Tibial nerve (tissue), 4 donors: ENCODE measurements around the gene FDXR. TPM values are rescaled to one million over a fixed set of nuclear protein-coding genes. Genes with fewer than 3 reads are reported as not detected.

Source experiments
- DNase-seq, 2 donors: peaks; one replicate each; pipeline ENCODE4 v3.0.0-alpha.2; 2019; ENCODE audit warnings: low spot score in 2 of 2
- H3K27ac ChIP-seq, 4 donors: fragments of 200-600 bp; sonication (generic) in 3 of 4; one replicate each; pipeline ENCODE4 v1.5.1; 2017 to 2019; ENCODE audit warnings: mild to moderate bottlenecking in 1 of 4
- H3K27me3 ChIP-seq, 2 donors: fragments of 200-600 bp; sonication (generic) in 1 of 2; one replicate each; pipeline versions ENCODE4 v1.5.1 to v1.6.0; 2017 to 2019
- H3K36me3 ChIP-seq, 3 donors: fragments of 200-600 bp; sonication (generic); one replicate each; pipeline ENCODE4 v1.5.1; 2018 to 2019
- H3K4me1 ChIP-seq, 4 donors: fragments of 200-600 bp; sonication (generic) in 3 of 4; one replicate each; pipeline ENCODE4 v1.5.1; 2017 to 2019
- H3K4me3 ChIP-seq, 4 donors: fragments of 200-600 bp; sonication (generic) in 3 of 4; one replicate each; pipeline ENCODE4 v1.5.1; 2017 to 2019; ENCODE audit warnings: mild to moderate bottlenecking in 1 of 4, moderate library complexity in 1 of 4
- H3K9me3 ChIP-seq, 4 donors: fragments of 200-600 bp; sonication (generic) in 3 of 4; one replicate each; pipeline ENCODE4 v1.5.1; 2017 to 2019
- EP300 ChIP-seq, 2 donors: sonication (generic); formaldehyde crosslinking; IDR thresholded peaks; one replicate each; pipeline ENCODE4 v1.6.1; 2017; ENCODE audit warnings: antibody characterized with exemption in 2 of 2, mild to moderate bottlenecking in 1 of 2
- POLR2A ChIP-seq, 2 donors: fragments of 450-650 bp; IDR thresholded peaks; one replicate each; pipeline ENCODE4 v1.6.1; 2017; ENCODE audit warnings: antibody characterized with exemption in 2 of 2, mild to moderate bottlenecking in 2 of 2, moderate library complexity in 2 of 2
- WGBS, 2 donors: methylation state at CpG; one replicate each; pipeline ENCODE4 v1.1.5; 2018; 5-methylcytosine and 5-hydroxymethylcytosine counted together
- total RNA-seq, 4 donors: library from RNA; depleted of rRNA; stranded (reverse); fragments of >200 nt; gene quantifications; one replicate each; pipeline ENCODE4 v1.1.0, GENCODE V29; 2016
- TF ChIP-seq, protein P1 (sequence below), 5 experiments: fragments of 200-600 bp in 3 of 5; fragments of 450-650 bp in 2 of 5; sonication (generic) in 3 of 5; IDR thresholded peaks; one replicate each; pipeline ENCODE4 v1.5.1; 2016 to 2019; ENCODE audit warnings: antibody characterized with exemption in 5 of 5, mild to moderate bottlenecking in 3 of 5, moderate library complexity in 2 of 5

FDXR gene
- total RNA-seq, 4 donors from 2014 or later, result 3.9 to 12.1 (median 8.8) TPM

DNA sequence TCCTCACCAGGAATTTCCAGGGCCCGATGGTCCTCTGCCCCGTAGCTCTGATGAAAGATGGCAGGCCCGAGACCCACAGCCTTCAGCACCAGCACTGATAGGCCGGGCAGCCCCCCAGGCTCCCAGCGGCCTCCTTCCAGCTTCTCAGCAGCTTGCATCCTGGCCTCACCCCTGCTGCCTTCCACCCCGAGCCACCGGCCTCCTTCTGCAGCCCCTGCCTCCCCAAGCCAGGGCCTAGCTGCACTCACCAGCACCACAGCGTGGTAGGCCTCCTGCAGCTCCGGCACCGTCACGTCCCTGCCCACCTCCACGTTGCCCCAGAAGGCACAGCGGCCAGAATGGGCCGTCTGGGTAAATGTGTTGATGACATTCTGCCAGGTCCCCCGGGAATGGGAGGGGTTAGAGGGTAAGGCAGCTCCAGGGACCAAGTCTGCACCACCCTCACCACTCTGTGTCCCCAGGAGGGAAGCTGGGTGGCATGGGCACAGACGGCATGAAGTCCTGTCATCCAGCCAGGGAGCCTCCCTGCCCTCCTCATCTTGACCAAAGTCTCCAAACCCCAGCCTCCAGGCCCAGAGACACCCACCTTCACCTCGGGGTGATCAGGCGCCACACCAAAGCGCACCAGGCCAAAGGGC is 6.5 kb downstream of the FDXR start:
- Histone ChIP-seq H3K36me3 (peaks cover 0 to 17% (median 0%) of the 10 kb centered on the region in 3 donors), H3K9me3 (no peaks in the 10 kb centered on the region), H3K4me3 (no peak overlapping the region), H3K27me3 (peaks cover 0 to 4% of the 10 kb centered on the region in 2 donors), H3K4me1 (peaks cover 0 to 19% (median 3%) of the 10 kb centered on the region in 4 donors), H3K27ac (no peak overlapping the region)
- WGBS, 2 donors, result 71 to 89% methylated on average over 14 to 17 of the region's 19 CpGs
- DNase-seq, result no peak
- TF ChIP-seq, protein P1, sequence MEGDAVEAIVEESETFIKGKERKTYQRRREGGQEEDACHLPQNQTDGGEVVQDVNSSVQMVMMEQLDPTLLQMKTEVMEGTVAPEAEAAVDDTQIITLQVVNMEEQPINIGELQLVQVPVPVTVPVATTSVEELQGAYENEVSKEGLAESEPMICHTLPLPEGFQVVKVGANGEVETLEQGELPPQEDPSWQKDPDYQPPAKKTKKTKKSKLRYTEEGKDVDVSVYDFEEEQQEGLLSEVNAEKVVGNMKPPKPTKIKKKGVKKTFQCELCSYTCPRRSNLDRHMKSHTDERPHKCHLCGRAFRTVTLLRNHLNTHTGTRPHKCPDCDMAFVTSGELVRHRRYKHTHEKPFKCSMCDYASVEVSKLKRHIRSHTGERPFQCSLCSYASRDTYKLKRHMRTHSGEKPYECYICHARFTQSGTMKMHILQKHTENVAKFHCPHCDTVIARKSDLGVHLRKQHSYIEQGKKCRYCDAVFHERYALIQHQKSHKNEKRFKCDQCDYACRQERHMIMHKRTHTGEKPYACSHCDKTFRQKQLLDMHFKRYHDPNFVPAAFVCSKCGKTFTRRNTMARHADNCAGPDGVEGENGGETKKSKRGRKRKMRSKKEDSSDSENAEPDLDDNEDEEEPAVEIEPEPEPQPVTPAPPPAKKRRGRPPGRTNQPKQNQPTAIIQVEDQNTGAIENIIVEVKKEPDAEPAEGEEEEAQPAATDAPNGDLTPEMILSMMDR (IDR thresholded peaks at IDR 0.05), result no peak
- TF ChIP-seq EP300 (IDR thresholded peaks at IDR 0.05) (no peak), POLR2A (IDR thresholded peaks at IDR 0.05) (no peak)

DNA sequence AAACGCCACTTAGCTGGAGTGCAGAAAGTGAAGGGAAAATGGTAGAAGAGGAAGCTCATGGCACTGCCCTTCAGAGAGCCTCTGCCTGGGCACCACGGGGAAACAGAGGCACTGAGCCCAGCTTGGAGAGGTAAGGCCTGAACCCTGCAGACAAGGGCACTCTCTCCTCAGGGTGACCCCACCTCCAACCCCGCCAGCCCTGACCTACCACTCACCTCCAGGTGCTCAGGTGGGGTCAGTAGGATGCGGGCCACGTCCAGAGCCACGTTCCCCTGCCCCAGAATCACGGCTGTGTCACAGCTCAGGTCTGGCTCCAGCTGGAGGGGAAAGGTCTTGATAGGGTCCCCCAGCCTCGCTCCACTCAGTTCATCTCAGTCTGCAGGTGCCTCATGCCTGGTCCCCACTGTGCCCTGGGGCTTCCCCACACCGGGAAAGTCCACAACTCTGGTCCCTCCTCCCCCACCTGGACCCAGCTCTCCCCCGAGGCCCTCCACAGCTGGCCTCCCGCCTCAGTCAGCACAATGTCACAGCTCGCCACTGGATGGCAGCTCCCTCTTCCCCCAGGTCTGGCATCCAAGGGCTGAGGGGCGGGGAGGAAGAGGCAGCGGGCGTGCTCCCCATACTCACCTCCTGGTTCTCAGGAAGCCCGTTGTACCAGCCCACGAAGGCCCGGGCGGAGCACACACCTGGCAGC is 7.1 kb downstream of the FDXR start:
- TF ChIP-seq, protein P1 (IDR thresholded peaks at IDR 0.05), result no peak
- TF ChIP-seq EP300 (IDR thresholded peaks at IDR 0.05) (no peak), POLR2A (IDR thresholded peaks at IDR 0.05) (no peak)
- no peaks in the 10 kb centered on the region for H3K9me3 ChIP-seq
- no peak for DNase-seq
- H3K36me3 ChIP-seq, result peaks cover 0 to 17% (median 0%) of the 10 kb centered on the region in 3 donors
- 73 to 78% methylated on average over 18 to 19 of the region's 19 CpGs for WGBS, 2 donors
- peaks cover 0 to 11% of the 10 kb centered on the region in 2 donors for H3K27me3 ChIP-seq
- no peak overlapping the region for H3K27ac ChIP-seq
- peaks cover 0 to 24% (median 10%) of the 10 kb centered on the region in 4 donors for H3K4me1 ChIP-seq
- H3K4me3 ChIP-seq, result no peak overlapping the region

DNA sequence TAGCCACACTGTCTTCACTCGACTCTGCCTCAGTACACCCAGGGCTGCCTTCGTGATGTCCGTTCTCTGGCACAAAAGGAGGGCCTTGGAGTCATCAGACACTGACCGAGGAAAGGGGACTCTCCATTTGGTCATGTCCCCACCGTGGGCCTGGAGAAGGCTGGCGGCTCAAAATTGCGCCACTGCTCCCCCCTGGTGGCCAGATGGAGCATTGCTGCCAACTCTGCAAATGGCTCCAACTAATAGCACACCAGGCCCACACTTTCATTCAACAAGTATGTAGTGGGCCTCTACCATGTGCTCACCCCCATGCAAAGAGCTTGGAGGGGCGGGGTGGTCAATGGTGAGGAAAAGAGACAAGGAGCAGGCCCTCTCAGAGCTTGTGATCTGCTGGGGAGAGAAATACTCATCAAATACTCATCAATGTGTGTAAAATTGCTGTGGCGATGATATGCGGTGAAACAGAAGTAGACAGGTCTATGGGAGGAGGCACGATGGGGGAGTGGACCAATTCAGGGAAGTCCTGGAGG is 7.9 kb downstream of the FDXR start:
- WGBS, 2 donors, result 23 to 58% methylated on average over 4 to 11 of the region's 11 CpGs
- H3K4me3 ChIP-seq, result no peak overlapping the region
- H3K36me3 ChIP-seq, result peaks cover 0 to 17% (median 0%) of the 10 kb centered on the region in 3 donors
- TF ChIP-seq, protein P1 (IDR thresholded peaks at IDR 0.05), result peak; percentile 92 to 97 (median 97)
- no peak for TF ChIP-seq POLR2A (IDR thresholded peaks at IDR 0.05)
- H3K4me1 ChIP-seq, result peaks cover 0 to 31% (median 17%) of the 10 kb centered on the region in 4 donors
- H3K9me3 ChIP-seq, result no peaks in the 10 kb centered on the region
- peak; percentile 74 to 88 for DNase-seq
- H3K27me3 ChIP-seq, result peaks cover 0 to 18% of the 10 kb centered on the region in 2 donors
- H3K27ac ChIP-seq, result no peak overlapping the region

DNA sequence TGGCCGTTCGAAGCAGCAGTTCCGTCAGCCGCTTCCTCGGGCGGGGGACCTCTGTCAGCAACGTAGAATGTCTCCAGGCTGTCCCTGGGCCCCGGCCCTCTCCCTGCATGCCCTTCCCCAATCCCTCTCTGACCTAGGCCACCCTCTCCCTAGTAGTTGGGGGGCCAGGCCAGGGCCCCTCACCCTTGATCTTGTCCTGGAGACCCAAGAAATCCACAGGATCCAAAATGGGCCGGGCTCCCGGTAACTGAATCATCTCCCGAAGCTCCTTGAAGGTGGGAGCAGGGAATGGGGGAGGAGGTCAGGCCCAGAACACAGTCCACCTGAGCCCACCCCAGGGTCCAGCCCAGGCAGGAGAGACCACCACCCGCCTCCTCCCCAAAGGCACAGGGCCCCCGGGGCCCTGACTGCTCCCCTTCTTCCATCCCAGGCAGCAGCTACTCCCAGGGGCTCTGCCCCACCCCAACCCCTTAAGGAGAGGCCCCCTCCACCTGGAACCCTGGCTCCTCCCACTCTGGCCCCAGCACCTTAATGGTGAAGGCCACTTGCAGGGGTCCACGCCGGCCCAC is 8.4 kb downstream of the FDXR start:
- no peak overlapping the region for H3K4me3 ChIP-seq
- no peaks in the 10 kb centered on the region for H3K9me3 ChIP-seq
- H3K27ac ChIP-seq, result no peak overlapping the region
- peaks cover 0 to 36% (median 20%) of the 10 kb centered on the region in 4 donors for H3K4me1 ChIP-seq
- WGBS, 2 donors, result 87 to 89% methylated on average over 13 to 15 of the region's 15 CpGs
- peaks cover 0 to 16% (median 0%) of the 10 kb centered on the region in 3 donors for H3K36me3 ChIP-seq
- TF ChIP-seq POLR2A (IDR thresholded peaks at IDR 0.05), result no peak
- TF ChIP-seq EP300 (IDR thresholded peaks at IDR 0.05), result no peak
- TF ChIP-seq, protein P1 (IDR thresholded peaks at IDR 0.05), result no peak
- DNase-seq, result no peak
- peaks cover 0 to 24% of the 10 kb centered on the region in 2 donors for H3K27me3 ChIP-seq
